Sigmoid colon (tissue), 4 donors: ENCODE results near the gene THRB.

Experiments
- POLR2A ChIP-seq, 2 donors: fragments of 450-650 bp; IDR thresholded peaks; one replicate each; pipeline ENCODE4 v1.6.1; 2016; ENCODE audit warnings: antibody characterized with exemption in 2 of 2, mild to moderate bottlenecking in 2 of 2, moderate library complexity in 2 of 2
- POLR2AphosphoS5 ChIP-seq, 4 donors: sonication (generic); formaldehyde crosslinking; IDR thresholded peaks; one replicate each; pipeline ENCODE4 v1.6.1; 2017; ENCODE audit warnings: antibody characterized with exemption in 4 of 4
- TF ChIP-seq, protein P1 (sequence below), 4 experiments: fragments of 450-650 bp in 3 of 4; fragments of 200-600 bp in 1 of 4; IDR thresholded peaks; one replicate each; pipeline ENCODE4 v1.5.1; 2016 to 2019; ENCODE audit warnings: antibody characterized with exemption in 4 of 4, mild to moderate bottlenecking in 3 of 4, moderate library complexity in 2 of 4

DNA sequence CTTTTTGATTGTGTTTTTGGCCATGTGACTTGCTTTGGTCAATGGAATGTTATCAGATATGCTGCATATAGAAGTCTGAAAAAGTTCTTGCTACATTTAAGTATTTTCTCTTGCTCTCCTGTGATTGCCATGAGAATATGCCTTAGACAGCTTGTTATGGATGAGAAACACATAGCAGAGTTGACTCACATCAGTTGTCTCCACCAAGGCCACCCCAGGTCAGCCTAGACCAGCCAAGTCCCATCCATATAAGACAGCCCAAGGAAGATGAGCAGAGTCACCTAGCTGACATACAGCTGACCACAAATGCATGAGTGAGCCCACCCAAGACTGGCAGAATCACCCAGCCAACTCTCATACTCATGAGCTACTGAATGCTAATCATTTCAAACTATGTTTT, 153.0 kb downstream of the THRB start:
- TF ChIP-seq POLR2AphosphoS5 (IDR thresholded peaks at IDR 0.05): no peak
- no peak for TF ChIP-seq POLR2A (IDR thresholded peaks at IDR 0.05)
- TF ChIP-seq, protein P1, sequence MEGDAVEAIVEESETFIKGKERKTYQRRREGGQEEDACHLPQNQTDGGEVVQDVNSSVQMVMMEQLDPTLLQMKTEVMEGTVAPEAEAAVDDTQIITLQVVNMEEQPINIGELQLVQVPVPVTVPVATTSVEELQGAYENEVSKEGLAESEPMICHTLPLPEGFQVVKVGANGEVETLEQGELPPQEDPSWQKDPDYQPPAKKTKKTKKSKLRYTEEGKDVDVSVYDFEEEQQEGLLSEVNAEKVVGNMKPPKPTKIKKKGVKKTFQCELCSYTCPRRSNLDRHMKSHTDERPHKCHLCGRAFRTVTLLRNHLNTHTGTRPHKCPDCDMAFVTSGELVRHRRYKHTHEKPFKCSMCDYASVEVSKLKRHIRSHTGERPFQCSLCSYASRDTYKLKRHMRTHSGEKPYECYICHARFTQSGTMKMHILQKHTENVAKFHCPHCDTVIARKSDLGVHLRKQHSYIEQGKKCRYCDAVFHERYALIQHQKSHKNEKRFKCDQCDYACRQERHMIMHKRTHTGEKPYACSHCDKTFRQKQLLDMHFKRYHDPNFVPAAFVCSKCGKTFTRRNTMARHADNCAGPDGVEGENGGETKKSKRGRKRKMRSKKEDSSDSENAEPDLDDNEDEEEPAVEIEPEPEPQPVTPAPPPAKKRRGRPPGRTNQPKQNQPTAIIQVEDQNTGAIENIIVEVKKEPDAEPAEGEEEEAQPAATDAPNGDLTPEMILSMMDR (IDR thresholded peaks at IDR 0.05): no peak
